Measurements from ENCODE around the gene ATP1A1.

DNA sequence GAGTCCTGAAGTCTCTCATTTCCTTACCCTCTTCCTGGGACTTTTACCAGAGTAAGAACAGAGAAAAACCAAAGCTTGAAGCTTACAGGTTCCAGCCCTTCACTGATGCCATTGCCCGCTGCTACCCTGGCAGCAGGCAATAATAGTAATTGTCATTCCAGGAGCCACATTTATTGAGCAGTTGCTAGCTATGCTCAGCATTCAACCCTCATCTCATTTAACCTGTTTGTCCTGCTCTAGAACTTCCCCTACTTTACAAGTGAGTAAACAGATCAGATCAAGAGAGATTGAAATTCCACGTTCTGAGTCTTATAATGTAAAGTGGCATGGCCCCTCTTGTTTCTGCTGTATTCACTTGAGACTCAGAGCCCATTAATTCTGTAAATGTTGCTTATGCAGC, 80.4 kb downstream of the ATP1A1 start:
- TF ChIP-seq, protein P1, sequence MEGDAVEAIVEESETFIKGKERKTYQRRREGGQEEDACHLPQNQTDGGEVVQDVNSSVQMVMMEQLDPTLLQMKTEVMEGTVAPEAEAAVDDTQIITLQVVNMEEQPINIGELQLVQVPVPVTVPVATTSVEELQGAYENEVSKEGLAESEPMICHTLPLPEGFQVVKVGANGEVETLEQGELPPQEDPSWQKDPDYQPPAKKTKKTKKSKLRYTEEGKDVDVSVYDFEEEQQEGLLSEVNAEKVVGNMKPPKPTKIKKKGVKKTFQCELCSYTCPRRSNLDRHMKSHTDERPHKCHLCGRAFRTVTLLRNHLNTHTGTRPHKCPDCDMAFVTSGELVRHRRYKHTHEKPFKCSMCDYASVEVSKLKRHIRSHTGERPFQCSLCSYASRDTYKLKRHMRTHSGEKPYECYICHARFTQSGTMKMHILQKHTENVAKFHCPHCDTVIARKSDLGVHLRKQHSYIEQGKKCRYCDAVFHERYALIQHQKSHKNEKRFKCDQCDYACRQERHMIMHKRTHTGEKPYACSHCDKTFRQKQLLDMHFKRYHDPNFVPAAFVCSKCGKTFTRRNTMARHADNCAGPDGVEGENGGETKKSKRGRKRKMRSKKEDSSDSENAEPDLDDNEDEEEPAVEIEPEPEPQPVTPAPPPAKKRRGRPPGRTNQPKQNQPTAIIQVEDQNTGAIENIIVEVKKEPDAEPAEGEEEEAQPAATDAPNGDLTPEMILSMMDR (conservative IDR thresholded peaks at IDR 0.05; ENCODE audit: low read depth, low read length) = no peak
- TF ChIP-seq EZH2phosphoT487 (IDR thresholded peaks at IDR 0.05; ENCODE audit: borderline replicate concordance, low read length) = no peak

Data from PC-3 (cell line).